HEK293 (cell line): ENCODE measurements around the gene MACC1.
A peak's percentile ranks its signal among the peaks of the same experiment; 100 is the strongest.

Experiments
- CTCF ChIA-PET: fragments of 350-600 bp; formaldehyde crosslinking; extraction: SDS; loops from one replicate; lab custom pipeline; 2021; ENCODE audit warnings: antibody characterized with exemption; lab: Yijun Ruan, JAX
- POLR2A ChIA-PET: fragments of 300-600 bp; formaldehyde crosslinking; extraction: SDS; loops from one replicate; lab custom pipeline; 2020; ENCODE audit warnings: antibody characterized with exemption, inconsistent platforms; lab: Yijun Ruan, JAX
- H3K27ac ChIP-seq: fragments of 200-500 bp; sonication (Bioruptor generic); 2 replicates; pipeline ENCODE4 v1.5.1; 2014; ENCODE audit warnings: low read depth, low read length, control low read depth, inconsistent platforms; ENCODE audit errors: extremely low read depth
- H3K36me3 ChIP-seq, 2 experiments: fragments of 200-500 bp in 1 of 2; sonication (Bioruptor generic) in 1 of 2; 1 replicate in 1 of 2; 2 replicates in 1 of 2; pipeline ENCODE4 v1.5.1; 2014 to 2017; ENCODE audit warnings: inconsistent platforms in 2 of 2, low read length in 2 of 2; ENCODE audit not compliant: control insufficient read depth in 2 of 2, insufficient read depth in 1 of 2
- H3K4me1 ChIP-seq: fragments of 200-500 bp; sonication (Bioruptor generic); 2 replicates; pipeline ENCODE4 v1.5.1; 2014; ENCODE audit warnings: mild to moderate bottlenecking, low read length, inconsistent platforms; ENCODE audit not compliant: control insufficient read depth, insufficient read depth
- H3K4me3 ChIP-seq: 2 replicates; pipeline ENCODE4 v1.5.1; 2011; ENCODE audit warnings: low read depth, mild to moderate bottlenecking, control low read depth, low read length, moderate library complexity
- H3K9me3 ChIP-seq: fragments of 200-500 bp; sonication (Bioruptor generic); 2 replicates; pipeline ENCODE4 v1.5.1; 2014; ENCODE audit warnings: low read depth, low read length, inconsistent platforms; ENCODE audit not compliant: control insufficient read depth, insufficient read depth
- ELK4 ChIP-seq: IDR thresholded peaks from 2 replicates; pipeline ENCODE4 v1.6.1; 2011; ENCODE audit warnings: mild to moderate bottlenecking, low read depth, low read length, borderline replicate concordance
- GLI2 ChIP-seq: fragments of 450-650 bp; formaldehyde crosslinking; IDR thresholded peaks from 2 replicates; pipeline ENCODE4; 2017; ENCODE audit warnings: missing biosample characterization, missing genetic modification characterization, low read depth, borderline replicate concordance
- INSM2 ChIP-seq: fragments of 450-650 bp; formaldehyde crosslinking; IDR thresholded peaks from 2 replicates; pipeline ENCODE4 v1.5.1; 2016; ENCODE audit warnings: missing biosample characterization, missing genetic modification characterization
- KLF8 ChIP-seq: fragments of 450-650 bp; formaldehyde crosslinking; IDR thresholded peaks from 2 replicates; pipeline ENCODE4 v1.5.1; 2016; ENCODE audit warnings: missing biosample characterization, missing genetic modification characterization
- PATZ1 ChIP-seq: fragments of 450-650 bp; formaldehyde crosslinking; IDR thresholded peaks from 2 replicates; pipeline ENCODE4 v1.5.1; 2016; ENCODE audit warnings: missing biosample characterization, missing genetic modification characterization
- PBX3 ChIP-seq: sonication (generic); formaldehyde crosslinking; IDR thresholded peaks from 2 replicates; pipeline ENCODE4 v1.8.1; 2022; ENCODE audit warnings: mild to moderate bottlenecking, moderate library complexity, missing genetic modification reagents
- PRDM10 ChIP-seq: fragments of 450-650 bp; formaldehyde crosslinking; IDR thresholded peaks from 2 replicates; pipeline ENCODE4 v1.5.1; 2016; ENCODE audit warnings: missing biosample characterization, missing genetic modification characterization
- ZBTB20 ChIP-seq: fragments of 450-650 bp; formaldehyde crosslinking; IDR thresholded peaks from 2 replicates; pipeline ENCODE4 v1.5.1; 2016; ENCODE audit warnings: missing biosample characterization, missing genetic modification characterization
- ZBTB21 ChIP-seq: fragments of 450-650 bp; formaldehyde crosslinking; IDR thresholded peaks from 2 replicates; pipeline ENCODE4 v1.5.1; 2017; ENCODE audit warnings: missing biosample characterization, missing genetic modification characterization
- ZBTB48 ChIP-seq: fragments of 450-650 bp; formaldehyde crosslinking; IDR thresholded peaks from 2 replicates; pipeline ENCODE4 v1.5.1; 2016; ENCODE audit warnings: missing biosample characterization, missing genetic modification characterization
- ZEB2 ChIP-seq: fragments of 450-650 bp; formaldehyde crosslinking; IDR thresholded peaks from 2 replicates; pipeline ENCODE4 v1.5.1; 2016; ENCODE audit warnings: missing biosample characterization, missing genetic modification characterization
- ZIC2 ChIP-seq: fragments of 450-650 bp; formaldehyde crosslinking; IDR thresholded peaks from 2 replicates; pipeline ENCODE4 v1.5.1; 2016; ENCODE audit warnings: missing biosample characterization, missing genetic modification characterization
- ZNF114 ChIP-seq: fragments of 450-650 bp; formaldehyde crosslinking; IDR thresholded peaks from 2 replicates; pipeline ENCODE4 v1.5.0; 2017; ENCODE audit warnings: missing biosample characterization, missing genetic modification characterization
- ZNF138 ChIP-seq: fragments of 450-650 bp; formaldehyde crosslinking; IDR thresholded peaks from 2 replicates; pipeline ENCODE4 v1.5.1; 2016; ENCODE audit warnings: missing biosample characterization, missing genetic modification characterization, borderline replicate concordance
- ZNF169 ChIP-seq: fragments of 450-650 bp; formaldehyde crosslinking; IDR thresholded peaks from 2 replicates; pipeline ENCODE4 v1.5.1; 2016; ENCODE audit warnings: missing biosample characterization, missing genetic modification characterization
- ZNF175 ChIP-seq: fragments of 450-650 bp; formaldehyde crosslinking; IDR thresholded peaks from 2 replicates; pipeline ENCODE4 v1.5.1; 2016; ENCODE audit warnings: missing biosample characterization, missing genetic modification characterization
- ZNF23 ChIP-seq: fragments of 450-650 bp; formaldehyde crosslinking; IDR thresholded peaks from 2 replicates; pipeline ENCODE4 v1.5.1; 2016; ENCODE audit warnings: missing biosample characterization, missing genetic modification characterization, borderline replicate concordance
- ZNF341 ChIP-seq: fragments of 450-650 bp; formaldehyde crosslinking; IDR thresholded peaks from 2 replicates; pipeline ENCODE4; 2016; ENCODE audit warnings: low read depth, missing biosample characterization, missing genetic modification characterization
- ZNF398 ChIP-seq: fragments of 450-650 bp; formaldehyde crosslinking; IDR thresholded peaks from 2 replicates; pipeline ENCODE4 v1.5.1; 2017; ENCODE audit warnings: missing biosample characterization, missing genetic modification characterization
- ZNF404 ChIP-seq: fragments of 450-650 bp; formaldehyde crosslinking; IDR thresholded peaks from 2 replicates; pipeline ENCODE4 v1.5.1; 2017; ENCODE audit warnings: missing biosample characterization, missing genetic modification characterization
- ZNF658 ChIP-seq: fragments of 450-650 bp; formaldehyde crosslinking; IDR thresholded peaks from 2 replicates; pipeline ENCODE4; 2016; ENCODE audit warnings: missing biosample characterization, missing genetic modification characterization
- ZNF776 ChIP-seq: fragments of 450-650 bp; formaldehyde crosslinking; IDR thresholded peaks from 2 replicates; pipeline ENCODE4 v1.5.0; 2017; ENCODE audit warnings: missing biosample characterization, missing genetic modification characterization, borderline replicate concordance
- ZNF843 ChIP-seq: fragments of 450-650 bp; formaldehyde crosslinking; IDR thresholded peaks from 2 replicates; pipeline ENCODE4 v1.5.1; 2016; ENCODE audit warnings: missing biosample characterization, missing genetic modification characterization

MACC1 gene

GRCh38 chr7:20220293-20220761 lies 3.1 kb upstream of the MACC1 start:
- no peaks in the 10 kb centered on the region for H3K36me3 ChIP-seq
- H3K4me1 ChIP-seq = no peaks in the 10 kb centered on the region
- H3K4me3 ChIP-seq = no peak overlapping the region
- POLR2A ChIA-PET = interaction anchor here (1.0 to 1.4 kb wide), 2 partner anchors 17 to 111 kb away, joined by 3 read pairs; partner anchors contain the start of gene ITGB8
- H3K27ac ChIP-seq = no peak overlapping the region
- no peaks in the 10 kb centered on the region for H3K9me3 ChIP-seq
- TF ChIP-seq ZNF843 (tag by site-specific recombination) = no peak
- no peak for TF ChIP-seq ZNF138
- TF ChIP-seq ZNF114 (tag by site-specific recombination) = no peak
- TF ChIP-seq ZNF175 (tag by site-specific recombination) = no peak
- no peak for TF ChIP-seq INSM2 (tag by site-specific recombination)
- TF ChIP-seq GLI2 (tag by site-specific recombination) = no peak
- TF ChIP-seq KLF8 = no peak
- TF ChIP-seq ZNF404 (tag by site-specific recombination) = no peak
- TF ChIP-seq ZBTB21 (tag by site-specific recombination) = no peak
- TF ChIP-seq PATZ1 (tag by site-specific recombination) = no peak
- no peak for TF ChIP-seq ZEB2 (tag by site-specific recombination)
- no peak for TF ChIP-seq ZNF169 (tag by site-specific recombination)
- no peak for TF ChIP-seq PBX3
- no peak for TF ChIP-seq ZNF23 (tag by site-specific recombination)
- TF ChIP-seq ZNF658 (tag by site-specific recombination) = no peak
- no peak for TF ChIP-seq ZNF776
- TF ChIP-seq ZNF341 = no peak
- CTCF ChIA-PET = interaction anchor here (0.6 to 1.0 kb wide), 4 partner anchors 16 to 1855 kb away, joined by 3 to 5 read pairs (median 4); no protein-coding TSS in a partner anchor

- H3K4me1 ChIP-seq = no peaks in the 10 kb centered on the region
- POLR2A ChIA-PET = interaction anchor here (1.0 to 1.4 kb wide), 2 partner anchors 18 to 111 kb away, joined by 3 read pairs; partner anchors contain the start of gene ITGB8
- H3K9me3 ChIP-seq = no peaks in the 10 kb centered on the region
- no peaks in the 10 kb centered on the region for H3K36me3 ChIP-seq
- no peak overlapping the region for H3K4me3 ChIP-seq
- CTCF ChIA-PET = interaction anchor here (0.6 to 1.0 kb wide), 4 partner anchors 16 to 1855 kb away, joined by 3 to 5 read pairs (median 4); no protein-coding TSS in a partner anchor
- no peak overlapping the region; the same call in 1 of the 2 replicates for H3K27ac ChIP-seq
- TF ChIP-seq ZBTB48 (tag by site-specific recombination) (peak; percentile 66), ZIC2 (tag by site-specific recombination) (peak; percentile 64), ELK4 (no peak), ZNF398 (tag by site-specific recombination) (0 out of 2 replicates have a peak, but pooled peaks have one; percentile 19), PRDM10 (peak; percentile 45; the same call in 1 of the 2 replicates), ZBTB20 (tag by site-specific recombination) (peak; percentile 60)
Observed at GRCh38 chr7:20219446-20220292, 2.5 kb upstream of the MACC1 start.
